ENCODE results near the gene SNRPD3.
"Not testable (repeated sequence)": the region's sequence is repeated elsewhere in the genome, so short reads cannot be mapped to it uniquely, and the experiment has no call there.

The SNRPD3 gene

DNA sequence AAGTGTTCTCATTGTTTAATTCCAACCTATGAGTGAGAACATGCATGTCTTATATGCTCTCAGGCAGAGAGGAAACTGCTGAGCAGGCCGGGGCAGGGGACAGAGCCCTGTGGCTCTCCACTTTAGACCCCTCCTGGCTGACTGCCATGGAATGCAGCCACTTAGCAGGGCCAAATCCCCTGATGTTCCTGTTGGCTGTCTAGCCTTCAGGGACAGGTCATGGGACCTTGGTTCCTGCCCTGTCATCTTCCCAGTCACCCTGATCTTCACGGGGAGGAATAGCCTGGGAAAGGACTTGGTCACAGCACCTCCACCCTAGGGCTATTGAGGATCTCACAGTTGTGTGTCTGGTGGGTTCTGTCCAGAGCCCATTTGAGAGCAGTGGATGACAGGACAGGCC is 50.5 kb downstream of the SNRPD3 start:
- peaks cover 19 to 41% of the 10 kb centered on the region in 2 donors for H3K4me1 Mint-ChIP-seq (ENCODE audit: low read depth in 2 of 2)
- peaks cover 17% of the 10 kb centered on the region for H3K36me3 Mint-ChIP-seq (ENCODE audit: insufficient read depth)
- H3K4me3 Mint-ChIP-seq = peak overlapping the region in 1 of 2 donors; percentile 51
- not testable (repeated sequence) for H3K9me3 Mint-ChIP-seq; ATAC-seq (replicated peaks); DNase-seq; H3K27me3 Mint-ChIP-seq
- H3K27ac Mint-ChIP-seq = peak overlapping the region; percentile 52 to 77

DNA sequence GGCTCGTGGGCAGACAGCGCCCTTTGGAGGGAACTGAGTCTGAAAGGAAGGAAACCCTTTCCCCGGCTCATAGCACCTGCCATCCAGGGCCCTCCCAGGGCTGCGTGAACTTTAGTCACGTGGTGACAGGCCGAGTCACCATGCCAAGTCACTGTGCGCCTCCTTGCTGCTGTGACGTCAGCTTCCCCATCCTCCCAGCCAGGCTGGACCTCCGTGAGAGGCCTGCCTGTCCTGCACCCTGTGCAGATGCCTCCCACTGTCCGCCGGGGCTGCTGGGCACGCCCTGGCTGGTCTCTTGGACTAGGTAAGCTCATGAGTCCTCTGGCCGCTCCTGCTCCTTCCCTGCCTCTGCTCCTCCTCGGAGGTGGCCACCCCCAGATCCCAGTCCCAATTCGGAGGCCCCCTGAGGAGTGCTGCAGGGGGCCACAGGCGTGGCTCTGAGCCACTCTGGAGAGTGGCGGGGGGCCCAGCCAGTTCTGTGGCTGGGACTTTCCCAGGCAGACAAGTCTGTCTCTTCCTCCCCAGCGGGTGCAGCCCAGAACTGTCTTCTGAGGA is 51.7 kb downstream of the SNRPD3 start:
- peak; percentile 21 to 48 (median 44) for DNase-seq

DNA sequence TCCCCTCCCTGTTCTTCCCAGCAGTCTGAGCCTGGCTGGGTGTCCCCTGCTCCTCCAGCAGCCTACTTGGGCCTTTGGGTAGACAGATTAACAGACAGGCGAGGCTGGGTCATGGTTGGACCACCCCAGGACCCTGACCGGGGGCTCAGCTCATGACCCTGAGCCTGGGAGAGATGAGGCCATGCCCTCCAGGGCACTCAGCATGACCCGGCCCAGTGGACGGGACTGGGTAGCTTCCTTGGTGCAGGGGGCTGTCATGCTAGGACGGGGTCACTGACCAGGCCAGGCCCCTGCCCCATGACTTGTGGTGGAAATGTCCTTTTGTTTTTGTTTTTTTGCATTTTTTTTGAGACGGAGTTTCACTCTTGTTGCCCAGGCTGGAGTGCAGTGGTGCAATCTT is 52.5 kb downstream of the SNRPD3 start:
- Mint-ChIP-seq H3K4me1 (ENCODE audit: low read depth in 2 of 2) (peaks cover 15 to 29% of the 10 kb centered on the region in 2 donors), H3K36me3 (ENCODE audit: insufficient read depth) (peaks cover 17% of the 10 kb centered on the region), H3K27ac (peak overlapping the region; percentile 99), H3K4me3 (peak overlapping the region; percentile 88 to 90)
- DNase-seq; H3K9me3 Mint-ChIP-seq; ATAC-seq (replicated peaks); H3K27me3 Mint-ChIP-seq: not testable (repeated sequence)

More for the DNA sequence above, 51.7 kb downstream of the SNRPD3 start:
- H3K4me1 Mint-ChIP-seq (ENCODE audit: low read depth in 2 of 2) = peaks cover 16 to 32% of the 10 kb centered on the region in 2 donors
- not testable (repeated sequence) for H3K27me3 Mint-ChIP-seq, H3K9me3 Mint-ChIP-seq
- peaks cover 17% of the 10 kb centered on the region for H3K36me3 Mint-ChIP-seq (ENCODE audit: insufficient read depth)
- peak overlapping the region; percentile 88 to 90 for H3K4me3 Mint-ChIP-seq
- H3K27ac Mint-ChIP-seq = peak overlapping the region; percentile 99
- ATAC-seq (replicated peaks) = peak; percentile 77

DNA sequence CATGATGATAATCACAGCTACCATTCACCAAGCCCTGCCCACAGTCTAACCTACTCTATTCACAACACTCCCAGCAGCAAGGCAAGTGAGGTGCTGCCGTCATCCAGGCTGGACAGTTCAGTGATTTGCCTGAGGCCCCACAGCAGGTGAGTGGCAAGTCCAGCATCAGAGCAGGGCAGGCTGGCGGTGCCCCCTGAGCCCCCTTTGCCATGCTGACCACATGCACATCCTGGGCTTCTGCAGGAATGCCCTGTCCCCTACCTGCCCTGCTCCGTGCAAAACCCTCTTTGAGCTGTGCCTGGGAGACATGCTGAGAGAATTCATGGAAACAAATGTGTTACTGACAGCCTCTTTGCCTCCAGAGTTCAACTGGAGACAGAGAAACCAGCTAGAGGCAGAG is 54.1 kb downstream of the SNRPD3 start:
- peaks cover 19% of the 10 kb centered on the region for H3K36me3 Mint-ChIP-seq (ENCODE audit: insufficient read depth)
- H3K27me3 Mint-ChIP-seq; DNase-seq; H3K9me3 Mint-ChIP-seq; H3K4me3 Mint-ChIP-seq; H3K27ac Mint-ChIP-seq; ATAC-seq (replicated peaks): not testable (repeated sequence)
- peaks cover 4 to 18% of the 10 kb centered on the region in 2 donors for H3K4me1 Mint-ChIP-seq (ENCODE audit: low read depth in 2 of 2)

DNA sequence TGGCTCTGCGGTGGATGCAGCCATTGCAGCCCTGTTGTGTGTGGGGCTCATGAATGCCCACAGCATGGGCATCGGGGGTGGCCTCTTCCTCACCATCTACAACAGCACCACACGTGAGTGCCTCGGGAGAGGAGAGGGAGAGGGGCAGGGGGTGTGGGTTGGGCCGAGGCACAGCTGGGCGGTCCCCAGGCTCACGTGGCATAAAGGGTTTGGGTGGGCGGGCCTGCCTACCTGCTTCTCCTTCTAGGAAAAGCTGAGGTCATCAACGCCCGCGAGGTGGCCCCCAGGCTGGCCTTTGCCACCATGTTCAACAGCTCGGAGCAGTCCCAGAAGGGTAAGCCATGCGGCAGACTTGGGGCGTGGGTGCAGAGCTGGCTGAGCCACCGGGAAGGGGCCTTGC is 59.0 kb downstream of the SNRPD3 start:
- not testable (repeated sequence) for H3K4me1 Mint-ChIP-seq (ENCODE audit: low read depth in 2 of 2); H3K4me3 Mint-ChIP-seq; H3K9me3 Mint-ChIP-seq; DNase-seq; H3K27me3 Mint-ChIP-seq; ATAC-seq (replicated peaks); H3K27ac Mint-ChIP-seq
- H3K36me3 Mint-ChIP-seq (ENCODE audit: insufficient read depth) = peaks cover 12% of the 10 kb centered on the region

GRCh38 chr22:24621244-24621643 is 65.4 kb downstream of the SNRPD3 start:
- not testable (repeated sequence) for H3K4me1 Mint-ChIP-seq (ENCODE audit: low read depth in 2 of 2); ATAC-seq (replicated peaks); H3K36me3 Mint-ChIP-seq (ENCODE audit: insufficient read depth); H3K4me3 Mint-ChIP-seq; H3K27me3 Mint-ChIP-seq; DNase-seq; H3K9me3 Mint-ChIP-seq
- H3K27ac Mint-ChIP-seq = peak overlapping the region in 1 of 2 donors; percentile 69

DNA sequence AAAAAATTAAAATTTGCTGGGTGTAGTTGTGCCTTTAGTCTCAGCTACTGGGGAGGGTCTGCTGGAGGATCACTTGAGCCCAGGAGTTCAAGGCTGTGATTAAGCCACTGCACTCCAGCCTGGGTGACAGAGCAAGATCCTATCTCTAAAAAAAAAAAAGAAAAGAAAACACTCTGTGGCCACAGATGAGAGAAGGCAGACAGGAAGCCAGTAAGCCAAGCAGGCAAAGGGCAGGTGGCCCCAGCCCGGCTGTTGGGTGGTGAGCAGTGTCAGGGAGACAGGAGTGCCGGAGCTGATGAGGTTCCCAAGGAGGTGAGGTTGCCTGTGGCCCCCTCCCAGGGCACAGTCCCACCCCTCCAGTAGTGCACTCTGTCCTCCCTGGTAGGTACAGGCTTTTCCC is 66.8 kb downstream of the SNRPD3 start:
- H3K9me3 Mint-ChIP-seq; H3K36me3 Mint-ChIP-seq (ENCODE audit: insufficient read depth); H3K4me1 Mint-ChIP-seq (ENCODE audit: low read depth in 2 of 2); DNase-seq; ATAC-seq (replicated peaks); H3K4me3 Mint-ChIP-seq; H3K27me3 Mint-ChIP-seq: not testable (repeated sequence)
- H3K27ac Mint-ChIP-seq = peak overlapping the region in 1 of 2 donors; percentile 65
